Lung (tissue), 13 donors: ENCODE measurements around the gene LCLAT1. TPM values are rescaled to one million over a fixed set of nuclear protein-coding genes. Genes with fewer than 3 reads are reported as not detected.

Experiments used
- ATAC-seq: fragments of 200-7000 bp; cut with Tn5 transposase; one replicate; pipeline ENCODE4 v1.9.1; 2020; ENCODE audit warnings: moderate number of reproducible peaks; ENCODE audit not compliant: insufficient read depth, low FRiP score
- DNase-seq, 3 donors: peaks; one replicate each; pipeline ENCODE4 v3.0.0-alpha.2; 2013 to 2017
- H3K27ac ChIP-seq, 2 donors: one replicate each; pipeline ENCODE4 v1.5.1; 2013; ENCODE audit warnings: mild to moderate bottlenecking in 2 of 2, moderate library complexity in 2 of 2, control low read depth in 1 of 2, inconsistent platforms in 1 of 2, low read depth in 1 of 2, low read length in 1 of 2
- H3K27me3 ChIP-seq, 3 donors: one replicate each; pipeline ENCODE4 v1.5.1; 2013; ENCODE audit warnings: low read length in 2 of 3; ENCODE audit not compliant: control insufficient read depth in 3 of 3, insufficient read depth in 3 of 3
- H3K36me3 ChIP-seq, 4 donors: one replicate each; pipeline ENCODE4 v1.5.1; 2013; ENCODE audit warnings: low read length in 4 of 4, mild to moderate bottlenecking in 1 of 4, moderate library complexity in 1 of 4; ENCODE audit not compliant: control insufficient read depth in 4 of 4, insufficient read depth in 4 of 4
- H3K4me1 ChIP-seq, 5 donors: one replicate each; pipeline ENCODE4 v1.5.1; 2013; ENCODE audit warnings: low read length in 5 of 5, mild to moderate bottlenecking in 2 of 5, moderate library complexity in 1 of 5; ENCODE audit not compliant: control insufficient read depth in 5 of 5, insufficient read depth in 5 of 5
- H3K4me3 ChIP-seq: one replicate; pipeline ENCODE4 v1.5.1; 2013; ENCODE audit warnings: mild to moderate bottlenecking, control low read depth, moderate library complexity
- H3K9ac ChIP-seq, 2 donors: one replicate each; pipeline ENCODE4 v1.5.1; 2013; ENCODE audit warnings: low read length in 2 of 2, control low read depth in 1 of 2; ENCODE audit not compliant: insufficient read depth in 1 of 2
- H3K9me3 ChIP-seq, 4 donors: one replicate each; pipeline ENCODE4 v1.5.1; 2013; ENCODE audit warnings: low read length in 3 of 4, mild to moderate bottlenecking in 1 of 4, moderate library complexity in 1 of 4; ENCODE audit not compliant: control insufficient read depth in 4 of 4, insufficient read depth in 3 of 4
- CTCF ChIP-seq: IDR thresholded peaks from 2 replicates; pipeline ENCODE4 v1.5.1; 2012; ENCODE audit warnings: mild to moderate bottlenecking; ENCODE audit errors: control extremely low read depth, extremely low read depth
- whole genome bisulfite sequencing, 2 donors: extraction: QIAGEN DNeasy Blood & Tissue Kit; methylation state at CpG; one replicate each; pipeline ENCODE4 v1.1.7; 2013; 5-methylcytosine and 5-hydroxymethylcytosine counted together
- polyA plus RNA-seq, 2 donors: library from polyadenylated mRNA; stranded (reverse); fragments of 200-250 nt; gene quantifications; one replicate each; pipeline ENCODE4 v1.2.1, GENCODE V29; 2013
- small RNA-seq: library from RNA; depleted of rRNA; stranded (forward); fragments of <200 nt; gene quantifications from one replicate; pipeline ENCODE3, GENCODE V24; 2014; ENCODE audit warnings: low replicate concordance
- total RNA-seq, 2 donors: library from RNA; depleted of rRNA in 1 of 2; stranded (reverse); fragments of >200 nt in 1 of 2; gene quantifications; one replicate each; pipeline ENCODE4 v1.2.1, GENCODE V29; 2014 to 2021
- donor health status: control.
- donor health status: control.
- donor health status: Bipolar disorder and iron deficiency.
- donor health status: healthy.
- donor health status: DM: yes; HTN: yes; CAD: no.

The LCLAT1 gene
- total and polyA plus RNA-seq, 4 donors, result 2.4 to 24.2 (median 10.8) TPM

- Histone ChIP-seq H3K27ac (peak overlapping the region; percentile 47 to 48), H3K27me3 (no peaks in the 10 kb centered on the region), H3K4me3 (no peak overlapping the region), H3K9me3 (peaks cover 0 to under 1% (median 0%) of the 10 kb centered on the region in 4 donors), H3K4me1 (peaks cover 2 to 29% (median 8%) of the 10 kb centered on the region in 5 donors), H3K9ac (no peak overlapping the region), H3K36me3 (no peaks in the 10 kb centered on the region)
- no peak for TF ChIP-seq CTCF
- no peak for DNase-seq
- ATAC-seq, result no peak
- WGBS, 2 donors, result 88 to 91% methylated on average over 16 of the region's 16 CpGs
Measured at GRCh38 chr2:30691948-30692828, 245.1 kb downstream of the LCLAT1 start.

DNA sequence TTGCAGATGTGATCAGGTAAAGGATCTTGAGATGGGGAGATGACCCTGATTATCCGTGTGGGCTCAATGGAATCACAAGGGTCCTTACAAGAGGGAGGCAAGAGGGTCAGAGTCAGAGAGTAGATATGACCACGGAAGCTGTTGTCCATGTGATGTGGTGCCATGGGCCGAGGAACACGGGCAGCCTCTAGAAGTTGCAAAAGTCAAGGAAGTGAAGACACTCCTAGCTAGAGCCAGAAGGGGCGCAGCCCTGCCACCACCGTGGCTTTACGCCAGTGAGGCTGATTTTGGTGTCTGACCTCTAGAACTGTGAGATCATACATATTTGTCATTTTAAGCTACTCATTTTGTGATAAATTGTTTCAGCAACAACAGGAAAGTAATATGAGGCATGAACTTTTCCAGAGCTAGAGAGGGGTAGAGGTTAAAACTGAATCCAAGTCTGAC is 245.8 kb downstream of the LCLAT1 start:
- H3K36me3 ChIP-seq, result no peaks in the 10 kb centered on the region
- no peak for ATAC-seq
- H3K4me1 ChIP-seq, result peaks cover 2 to 29% (median 8%) of the 10 kb centered on the region in 5 donors
- H3K27me3 ChIP-seq, result no peaks in the 10 kb centered on the region
- H3K9ac ChIP-seq, result no peak overlapping the region
- TF ChIP-seq CTCF, result no peak
- no peak for DNase-seq
- 35 to 69% methylated on average over 7 of the region's 7 CpGs for WGBS, 2 donors
- H3K4me3 ChIP-seq, result no peak overlapping the region
- peak overlapping the region; percentile 34 to 48 for H3K27ac ChIP-seq
- peaks cover 0 to 1% (median 0%) of the 10 kb centered on the region in 4 donors for H3K9me3 ChIP-seq

Small RNA genes lying within 50 kb of the gene (small RNA-seq; reads per million reads assigned to genes)
- not detected for gene AC073255.1

Other genes with a start within 250 kb of the LCLAT1 start
- 100 to 1,000 TPM; 107 to 133 TPM for gene LBH, start 215.7 kb upstream of the LCLAT1 start, total RNA-seq
- gene LBH, start 215.7 kb upstream of the LCLAT1 start, polyA plus RNA-seq, result 10 to 100 TPM; 22.9 to 55.2 TPM